Right ventricle myocardium inferior (tissue), 1 donor: ENCODE measurements around the gene ZNF664. TPM values are rescaled to one million over a fixed set of nuclear protein-coding genes. Genes with fewer than 3 reads are reported as not detected.

ENCODE experiments used
- ATAC-seq: fragments of 200-7000 bp; cut with Tn5 transposase; one replicate; pipeline ENCODE4 v1.9.1; 2020; ENCODE audit warnings: mild to moderate bottlenecking, moderate library complexity
- DNase-seq: peaks from one replicate; pipeline ENCODE4 v3.0.0; 2021; ENCODE audit errors: missing footprints
- intact Hi-C: fragments of 100-400 bp; cut with DNase I; formaldehyde crosslinking; loops from one replicate; pipeline ENCODE4 v1.11.0; 2022
- total RNA-seq: library from RNA; stranded (reverse); fragmentation: NEBNext Ultra II Directional; extraction: Animal tissue kit (Norgen Biotek cat#: 25700); gene quantifications from one replicate; pipeline ENCODE4 v1.2.1, GENCODE V29; 2021
- donor health status: DM: no; HTN: yes; CAD: no; lungs with severe emphysema.

ZNF664 gene
- total RNA-seq, 1 donor from 2014 or later, result 86.6 TPM

GRCh38 chr12:124019115-124019514 is 46.1 kb downstream of the ZNF664 start:
- intact Hi-C loops, result no loop called here
- DNase-seq, result no peak
- no peak for ATAC-seq

DNA sequence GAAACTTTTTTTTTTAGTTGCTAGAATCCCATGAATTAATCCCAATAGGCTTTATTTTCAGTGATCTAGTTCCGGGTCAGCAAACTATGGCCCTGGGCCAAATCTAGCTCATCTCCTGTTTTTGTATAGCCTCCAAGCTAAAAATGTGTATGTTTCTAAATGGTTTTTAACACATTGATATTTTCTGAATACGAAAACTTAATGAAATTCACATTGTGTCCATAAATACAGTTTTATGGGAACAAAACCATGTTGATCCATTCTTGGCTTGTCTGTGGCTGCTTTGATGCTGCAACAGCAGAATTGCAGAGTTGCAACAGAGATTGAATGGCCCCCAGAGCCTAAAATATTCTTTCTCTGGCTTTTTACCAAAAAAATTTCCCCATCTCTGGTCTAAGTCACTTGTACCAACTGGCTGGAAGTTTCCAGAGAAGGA is 47.5 kb downstream of the ZNF664 start:
- ATAC-seq (peak; percentile 69), DNase-seq (no peak)
- intact Hi-C loops, result no loop called here

GRCh38 chr12:124021007-124021406 is 48.0 kb downstream of the ZNF664 start:
- no peak for DNase-seq
- intact Hi-C loops, result no loop called here
- ATAC-seq, result peak; percentile 45

GRCh38 chr12:124022161-124022560 is 49.1 kb downstream of the ZNF664 start:
- no peak for DNase-seq
- intact Hi-C loops, result no loop called here
- no peak for ATAC-seq

DNA sequence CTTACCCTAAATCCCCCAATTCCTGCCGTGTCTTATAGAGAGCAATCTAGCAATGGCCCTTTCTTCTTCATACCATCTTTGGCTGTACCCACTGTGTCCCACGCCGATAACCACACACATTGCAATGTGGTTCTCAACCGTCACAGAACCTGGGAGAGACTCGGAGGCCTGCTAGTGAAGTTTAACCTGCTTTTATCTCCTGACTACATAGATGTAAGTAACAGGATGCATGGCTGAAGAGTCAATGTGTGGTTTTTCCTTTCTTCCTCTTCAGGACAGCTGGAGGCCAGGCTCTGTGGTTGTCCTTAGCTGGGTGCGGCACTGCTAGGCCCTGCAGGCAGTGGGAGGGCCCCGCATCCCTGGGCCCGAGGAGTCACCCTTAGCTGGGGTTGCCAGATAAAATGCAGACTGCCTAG is 51.3 kb downstream of the ZNF664 start:
- no peak for DNase-seq
- intact Hi-C loops, result no loop called here
- ATAC-seq, result no peak

DNA sequence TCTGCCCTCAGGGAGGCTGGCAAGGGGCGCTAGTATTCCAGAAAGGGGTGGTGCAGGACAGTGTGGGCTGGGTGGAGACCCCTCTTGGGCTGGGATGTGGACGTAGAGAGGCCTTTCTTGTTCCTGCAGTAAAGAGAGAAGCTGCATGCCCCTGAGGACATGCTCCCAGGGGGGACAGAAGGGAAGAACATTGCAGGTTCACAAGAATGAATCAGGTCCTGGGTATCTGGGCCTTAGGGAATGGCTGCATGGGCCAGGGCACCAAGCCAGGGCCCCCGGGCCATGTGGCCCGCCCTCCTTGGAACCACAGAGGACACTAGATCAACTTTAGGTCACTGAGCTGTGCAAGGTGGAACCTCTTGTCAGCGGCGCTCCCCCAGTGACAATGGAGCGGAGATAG is 51.8 kb downstream of the ZNF664 start:
- intact Hi-C loops, result loop anchor here (5.0 kb wide), 1 partner anchor 37 kb away; no protein-coding TSS in a partner anchor
- ATAC-seq (no peak), DNase-seq (peak; percentile 74)

DNA sequence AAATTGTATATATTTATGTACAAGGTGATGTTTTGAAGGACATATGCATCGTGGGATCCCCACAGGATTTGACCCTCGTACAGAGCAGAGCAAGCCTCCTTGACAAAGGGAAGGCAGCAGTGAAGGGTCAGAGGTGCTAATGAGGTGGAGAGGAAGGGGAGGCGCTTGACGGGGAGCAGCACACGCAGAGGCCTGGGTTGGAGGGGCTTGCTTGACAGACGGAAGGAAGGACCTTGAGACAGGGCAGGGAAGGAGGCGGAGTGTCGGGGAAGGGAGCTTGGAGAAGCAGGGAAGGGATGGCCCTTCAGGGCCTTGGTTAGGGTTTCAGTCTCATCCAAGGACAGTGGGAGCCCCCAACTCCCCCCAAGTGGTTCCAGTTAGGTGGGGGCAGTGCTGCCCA is 52.6 kb downstream of the ZNF664 start:
- DNase-seq (no peak), ATAC-seq (no peak)
- intact Hi-C loops, result loop anchor here (5.0 kb wide), 1 partner anchor 38 kb away; no protein-coding TSS in a partner anchor

GRCh38 chr12:124026755-124027745 is 54.0 kb downstream of the ZNF664 start:
- intact Hi-C loops, result loop anchor here (5.0 kb wide), 1 partner anchor 40 kb away; no protein-coding TSS in a partner anchor
- DNase-seq, result no peak
- peak; percentile 62 for ATAC-seq

- intact Hi-C loops, result loop anchor here (5.0 kb wide), 1 partner anchor 41 kb away; no protein-coding TSS in a partner anchor
- DNase-seq (peak; percentile 86), ATAC-seq (peak; percentile 69)
Measured at GRCh38 chr12:124027753-124028554, 54.9 kb downstream of the ZNF664 start.

DNA sequence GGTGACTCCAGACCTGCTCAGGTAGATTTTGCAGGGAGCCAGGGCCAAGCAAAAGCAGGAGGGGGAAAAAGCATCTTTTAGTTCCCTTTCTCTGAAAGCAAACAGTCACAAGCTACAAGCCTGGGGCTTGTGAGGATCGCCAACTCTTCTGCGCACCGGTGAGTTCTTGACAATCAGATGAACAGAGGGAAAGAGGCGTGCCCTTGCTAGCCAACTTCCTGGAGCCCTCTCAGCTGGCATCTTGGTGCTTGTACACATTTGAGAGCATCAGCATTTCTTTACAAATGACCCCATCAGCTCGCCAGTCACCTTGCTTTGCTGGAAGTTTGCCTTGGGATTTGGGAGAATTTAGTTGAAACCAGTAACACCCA is 55.5 kb downstream of the ZNF664 start:
- no peak for ATAC-seq

DNA sequence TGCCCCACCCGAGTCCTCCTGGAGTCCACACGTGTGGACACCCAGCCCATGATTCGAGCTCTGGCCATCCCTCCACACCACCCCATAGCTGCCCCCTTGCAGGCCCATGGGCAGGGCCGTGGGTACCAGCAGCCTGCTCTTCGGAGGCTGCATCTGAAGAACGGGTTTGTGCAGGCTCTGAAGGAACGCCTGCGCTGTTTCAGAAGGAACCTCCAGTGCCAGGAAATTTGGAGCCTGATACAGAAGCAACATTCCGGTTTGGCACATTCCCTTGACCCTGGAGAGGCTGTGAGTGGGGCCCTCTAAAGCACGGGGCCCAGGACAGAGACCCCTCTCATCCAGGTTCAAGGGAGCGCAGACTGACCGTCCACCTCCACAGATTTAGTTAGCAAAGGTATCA is 57.0 kb downstream of the ZNF664 start:
- ATAC-seq, result no peak
- intact Hi-C loops, result loop anchor here (5.0 to 10.0 kb wide), 2 partner anchors 128 to 875 kb away; no protein-coding TSS in a partner anchor
- no peak for DNase-seq

More for the DNA sequence above, 55.5 kb downstream of the ZNF664 start:
- DNase-seq, result no peak
- intact Hi-C loops, result loop anchor here (5.0 kb wide), 1 partner anchor 41 kb away; no protein-coding TSS in a partner anchor

DNA sequence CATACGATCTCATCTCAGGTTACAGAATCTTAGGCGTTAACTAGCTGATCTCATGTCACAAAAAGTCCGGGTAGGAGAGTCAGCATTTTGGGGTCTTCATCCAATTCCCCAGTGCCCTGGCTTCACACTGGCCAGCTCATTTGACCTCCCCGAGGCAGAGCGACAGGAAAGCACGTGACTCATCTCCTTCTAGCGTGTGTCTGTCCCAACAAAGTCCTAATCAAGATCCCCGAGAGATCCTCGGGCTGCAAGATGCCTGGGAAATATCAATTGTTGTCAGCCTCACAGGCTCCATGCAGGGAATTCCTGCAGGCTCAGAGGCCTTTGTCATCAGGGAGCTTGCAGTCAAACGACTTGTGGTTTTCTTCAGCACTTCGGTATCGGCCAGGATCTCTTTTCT is 57.5 kb downstream of the ZNF664 start:
- DNase-seq (no peak), ATAC-seq (peak; percentile 10)
- intact Hi-C loops, result loop anchor here (5.0 to 10.0 kb wide), 2 partner anchors 128 to 874 kb away; no protein-coding TSS in a partner anchor

- intact Hi-C loops, result loop anchor here (5.0 to 10.0 kb wide), 2 partner anchors 129 to 874 kb away; no protein-coding TSS in a partner anchor
- no peak for ATAC-seq
- no peak for DNase-seq
Measured at GRCh38 chr12:124031058-124031457, 58.0 kb downstream of the ZNF664 start.

GRCh38 chr12:124032265-124032886 is 59.4 kb downstream of the ZNF664 start:
- ATAC-seq, result peak; percentile 49
- intact Hi-C loops, result loop anchor here (5.0 to 10.0 kb wide), 2 partner anchors 130 to 872 kb away; no protein-coding TSS in a partner anchor
- no peak for DNase-seq

- intact Hi-C loops, result loop anchor here (5.0 to 10.0 kb wide), 2 partner anchors 132 to 871 kb away; no protein-coding TSS in a partner anchor
- no peak for ATAC-seq
- DNase-seq, result no peak
Measured at GRCh38 chr12:124033859-124034258, 60.8 kb downstream of the ZNF664 start.

DNA sequence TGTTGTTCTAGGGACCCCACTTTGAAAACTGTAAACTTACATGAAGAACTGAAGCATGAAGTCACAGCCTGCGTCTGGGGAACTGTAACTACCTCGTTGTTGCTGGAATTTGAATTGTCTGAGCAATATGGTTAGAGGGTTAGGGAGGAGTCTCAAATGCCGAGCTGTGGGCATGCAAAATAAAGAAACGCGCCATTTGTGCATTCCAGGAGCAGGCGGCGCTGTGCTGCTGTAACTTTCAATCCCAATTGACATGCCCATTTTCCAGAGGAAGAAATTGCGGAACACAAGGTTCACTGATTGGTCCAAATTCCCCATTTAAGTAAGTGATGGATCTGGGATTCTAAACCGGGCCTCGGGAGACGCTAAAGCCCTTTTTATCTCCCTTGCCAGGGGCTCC is 61.3 kb downstream of the ZNF664 start:
- no peak for ATAC-seq
- DNase-seq, result no peak
- intact Hi-C loops, result loop anchor here (5.0 to 10.0 kb wide), 2 partner anchors 132 to 871 kb away; no protein-coding TSS in a partner anchor

GRCh38 chr12:124035163-124035562 is 62.1 kb downstream of the ZNF664 start:
- ATAC-seq (no peak), DNase-seq (no peak)
- intact Hi-C loops, result loop anchor here (10.0 kb wide), 1 partner anchor 870 kb away; no protein-coding TSS in a partner anchor

GRCh38 chr12:124036171-124036598 is 63.2 kb downstream of the ZNF664 start:
- ATAC-seq, result no peak
- intact Hi-C loops, result loop anchor here (1.0 to 10.0 kb wide), 3 partner anchors 285 to 869 kb away; no protein-coding TSS in a partner anchor
- DNase-seq, result no peak
